Kidney epithelial cell (primary cell): ENCODE data around the gene KIAA1755. TPM values are rescaled to one million over a fixed set of nuclear protein-coding genes. Genes with fewer than 3 reads are reported as not detected.

Experiments
- DNase-seq: peaks from one replicate; pipeline ENCODE4 v3.0.0-alpha.2; 2010; ENCODE audit warnings: low read depth
- H3K27me3 ChIP-seq: 2 replicates; pipeline ENCODE4 v1.6.0; 2011; ENCODE audit warnings: low read length; ENCODE audit not compliant: control insufficient read depth, insufficient read depth
- H3K36me3 ChIP-seq: 2 replicates; pipeline ENCODE4 v1.5.1; 2011; ENCODE audit warnings: low read length; ENCODE audit not compliant: control insufficient read depth, insufficient read depth
- H3K4me3 ChIP-seq: 2 replicates; pipeline ENCODE4 v1.5.1; 2011; ENCODE audit warnings: low read depth, mild to moderate bottlenecking, control low read depth, low read length
- CTCF ChIP-seq: IDR thresholded peaks from 2 replicates; pipeline ENCODE4 v1.5.1; 2011; ENCODE audit warnings: mild to moderate bottlenecking, moderate library complexity, low read length, control low read depth, inconsistent platforms; ENCODE audit not compliant: insufficient read depth, poor library complexity, severe bottlenecking
- total RNA-seq: library from RNA; depleted of rRNA; stranded (reverse); fragments of >200 nt; gene quantifications from 2 replicates; pipeline ENCODE4 v1.2.3, GENCODE V29; 2015

KIAA1755 gene
- total RNA-seq, 1 donor from 2014 or later, result 1.4 TPM

DNA sequence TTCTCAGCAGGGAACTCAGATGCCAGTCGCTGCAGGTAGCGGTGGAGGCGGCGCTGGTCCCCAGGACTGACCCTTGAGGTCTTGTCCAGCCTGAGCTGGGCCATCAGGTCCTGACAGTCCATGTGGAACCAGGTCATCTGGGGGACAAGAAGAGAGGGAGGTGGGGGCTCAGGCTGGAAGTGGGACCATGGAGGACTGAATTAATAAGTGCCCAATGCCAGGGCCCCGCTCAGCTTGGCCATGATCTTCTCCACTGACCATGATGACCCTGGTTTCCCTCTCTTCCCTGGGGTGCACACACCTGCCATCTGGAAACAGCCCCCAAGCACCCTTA lies 47.0 kb downstream of the KIAA1755 start:
- Histone ChIP-seq H3K4me3 (no peak overlapping the region), H3K36me3 (no peaks in the 10 kb centered on the region), H3K27me3 (no peaks in the 10 kb centered on the region)
- DNase-seq, result no peak
- no peak for TF ChIP-seq CTCF

DNA sequence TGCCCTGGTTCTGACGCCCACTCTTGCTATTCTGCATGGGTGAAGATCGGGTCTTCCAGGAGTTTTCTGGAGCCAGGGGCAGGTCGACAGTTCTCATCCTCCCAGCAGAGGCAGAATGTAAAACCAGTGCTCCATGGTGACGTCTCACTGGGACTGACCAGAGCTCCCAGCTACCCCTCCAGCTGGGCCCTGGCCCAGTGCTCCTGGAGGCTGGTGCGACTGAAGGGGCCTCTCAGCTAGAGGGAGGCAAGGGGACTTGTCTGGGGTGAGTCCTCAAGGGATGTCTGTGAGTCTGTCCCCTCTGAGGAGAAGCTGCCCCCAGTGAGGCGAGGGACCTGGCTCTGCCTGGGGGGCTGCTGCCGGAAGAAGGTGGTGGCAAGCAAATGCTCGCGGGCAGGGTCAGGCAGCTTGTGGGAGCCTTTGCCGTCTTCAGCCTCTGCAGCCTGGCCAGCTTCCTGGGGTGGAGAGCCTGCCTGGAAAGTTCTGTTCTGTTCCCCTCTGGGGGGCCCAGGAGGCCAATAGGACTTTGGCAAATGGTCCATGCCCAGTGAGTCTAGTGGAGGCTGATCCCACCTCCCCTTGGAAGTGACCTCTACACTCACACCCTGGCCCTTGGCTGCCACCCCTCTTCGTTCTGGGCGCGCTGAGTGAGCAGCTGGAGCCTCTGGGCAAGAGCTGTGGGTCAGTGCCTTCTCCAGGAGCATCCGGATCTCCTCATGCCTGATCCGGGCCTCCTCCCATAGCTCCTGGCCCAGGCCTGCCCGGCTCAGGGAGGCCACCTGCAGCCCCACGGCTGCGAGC lies 47.5 kb downstream of the KIAA1755 start:
- DNase-seq, result no peak
- no peaks in the 10 kb centered on the region for H3K27me3 ChIP-seq
- TF ChIP-seq CTCF, result no peak
- H3K4me3 ChIP-seq, result no peak overlapping the region
- H3K36me3 ChIP-seq, result no peaks in the 10 kb centered on the region

- H3K4me3 ChIP-seq, result no peak overlapping the region
- TF ChIP-seq CTCF, result no peak
Measured at GRCh38 chr20:38211200-38212097, 49.1 kb downstream of the KIAA1755 start.

GRCh38 chr20:38210741-38211140 lies 49.8 kb downstream of the KIAA1755 start:
- Histone ChIP-seq H3K27me3 (no peaks in the 10 kb centered on the region), H3K36me3 (no peaks in the 10 kb centered on the region), H3K4me3 (no peak overlapping the region)
- DNase-seq, result no peak
- no peak for TF ChIP-seq CTCF

More at GRCh38 chr20:38211200-38212097, 49.1 kb downstream of the KIAA1755 start:
- no peaks in the 10 kb centered on the region for H3K27me3 ChIP-seq
- H3K36me3 ChIP-seq, result no peaks in the 10 kb centered on the region
- no peak for DNase-seq

- no peak overlapping the region for H3K4me3 ChIP-seq
- H3K36me3 ChIP-seq, result no peaks in the 10 kb centered on the region
- H3K27me3 ChIP-seq, result no peaks in the 10 kb centered on the region
- TF ChIP-seq CTCF, result no peak
- no peak for DNase-seq
Measured at GRCh38 chr20:38209736-38210405, 50.7 kb downstream of the KIAA1755 start.
